Prostate gland (tissue), 2 donors: ENCODE results near the gene GLCE. TPM values are rescaled to one million over a fixed set of nuclear protein-coding genes. Genes with fewer than 3 reads are reported as not detected.

Experiments used
- DNase-seq: peaks from one replicate; pipeline ENCODE4 v3.0.0-alpha.2; 2019; ENCODE audit warnings: low spot score
- H3K27ac ChIP-seq, 2 donors: fragments of 200-600 bp; sonication (generic); 2 replicates each; pipeline ENCODE4 v1.5.1; 2017 to 2019
- H3K27me3 ChIP-seq: fragments of 200-600 bp; sonication (generic); replicated peaks from 2 replicates; pipeline ENCODE4 v1.5.1; 2019; ENCODE audit not compliant: insufficient read depth
- H3K36me3 ChIP-seq, 2 donors: fragments of 200-600 bp; sonication (generic); 1 replicate in 1 of 2; 2 replicates in 1 of 2; pipeline versions ENCODE4 v1.5.1 to v1.8.1; 2017 to 2019
- H3K4me1 ChIP-seq: fragments of 200-600 bp; sonication (generic); replicated peaks from 2 replicates; pipeline ENCODE4 v1.5.1; 2019
- H3K4me3 ChIP-seq, 2 donors: fragments of 200-600 bp; sonication (generic); 2 replicates each; pipeline ENCODE4 v1.5.1; 2017 to 2019
- H3K9me3 ChIP-seq: fragments of 200-600 bp; sonication (generic); 2 replicates; pipeline ENCODE4 v1.5.1; 2017
- POLR2A ChIP-seq: fragments of 450-650 bp; IDR thresholded peaks from one replicate; pipeline ENCODE4 v1.6.1; 2016; ENCODE audit warnings: antibody characterized with exemption, mild to moderate bottlenecking
- POLR2AphosphoS5 ChIP-seq: sonication (generic); formaldehyde crosslinking; IDR thresholded peaks from one replicate; pipeline ENCODE4 v1.6.1; 2017; ENCODE audit warnings: antibody characterized with exemption
- WGBS: methylation state at CpG from one replicate; pipeline ENCODE4 v1.1.5; 2018; 5-methylcytosine and 5-hydroxymethylcytosine counted together
- intact Hi-C: fragments of 100-400 bp; cut with DNase I; formaldehyde crosslinking; loops from one replicate; pipeline ENCODE4 v1.14.2; 2022
- total RNA-seq, 2 donors: library from RNA; depleted of rRNA; stranded (reverse); fragments of >200 nt; gene quantifications; one replicate each; pipeline ENCODE4 v1.1.0, GENCODE V29; 2016
- TF ChIP-seq, protein P1 (sequence below), 4 experiments: fragments of 200-600 bp in 2 of 4; fragments of 450-650 bp in 2 of 4; sonication (generic) in 2 of 4; IDR thresholded peaks; 1 replicate in 3 of 4; 2 replicates in 1 of 4; pipeline ENCODE4 v1.5.1; 2016 to 2019; ENCODE audit warnings: antibody characterized with exemption in 4 of 4, mild to moderate bottlenecking in 2 of 4, moderate library complexity in 2 of 4

The GLCE gene
- total RNA-seq, 2 donors from 2014 or later: 17.4 TPM

DNA sequence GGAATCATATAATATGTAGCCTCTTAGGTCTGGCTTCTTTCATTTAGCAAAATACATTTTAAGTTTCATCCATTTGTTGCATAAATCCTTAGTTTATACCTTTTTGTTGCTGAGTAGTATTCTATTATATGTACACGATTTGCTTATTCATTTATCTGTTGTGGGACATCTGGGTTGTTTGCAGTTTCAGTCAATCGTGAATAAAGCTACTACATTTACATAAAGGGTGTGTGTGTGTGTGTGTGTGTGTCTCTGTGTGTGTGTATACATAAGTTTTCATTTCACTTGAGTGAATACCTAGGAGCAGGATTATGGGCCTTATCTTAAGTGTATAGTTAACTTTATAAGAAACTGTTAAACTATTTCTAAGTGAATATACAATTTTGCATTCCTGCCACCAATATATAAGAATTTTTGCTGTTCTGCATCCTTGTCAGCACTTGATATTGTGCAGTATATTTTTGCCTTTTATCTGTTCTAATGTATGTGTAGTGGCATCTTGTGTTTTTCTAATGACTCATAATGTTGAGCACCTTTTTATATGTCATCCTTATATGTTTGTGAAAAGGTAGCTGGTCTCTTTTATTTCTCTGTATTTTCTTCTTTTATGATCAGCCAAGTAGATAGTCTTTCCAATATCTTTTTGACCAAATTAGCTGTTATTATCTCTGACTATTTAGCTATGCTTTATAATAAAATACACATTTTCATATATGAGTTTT is 55.0 kb downstream of the GLCE start:
- H3K4me1 ChIP-seq: no peaks in the 10 kb centered on the region
- H3K27me3 ChIP-seq: no peaks in the 10 kb centered on the region
- TF ChIP-seq POLR2AphosphoS5 (no peak), POLR2A (no peak)
- TF ChIP-seq, protein P1, sequence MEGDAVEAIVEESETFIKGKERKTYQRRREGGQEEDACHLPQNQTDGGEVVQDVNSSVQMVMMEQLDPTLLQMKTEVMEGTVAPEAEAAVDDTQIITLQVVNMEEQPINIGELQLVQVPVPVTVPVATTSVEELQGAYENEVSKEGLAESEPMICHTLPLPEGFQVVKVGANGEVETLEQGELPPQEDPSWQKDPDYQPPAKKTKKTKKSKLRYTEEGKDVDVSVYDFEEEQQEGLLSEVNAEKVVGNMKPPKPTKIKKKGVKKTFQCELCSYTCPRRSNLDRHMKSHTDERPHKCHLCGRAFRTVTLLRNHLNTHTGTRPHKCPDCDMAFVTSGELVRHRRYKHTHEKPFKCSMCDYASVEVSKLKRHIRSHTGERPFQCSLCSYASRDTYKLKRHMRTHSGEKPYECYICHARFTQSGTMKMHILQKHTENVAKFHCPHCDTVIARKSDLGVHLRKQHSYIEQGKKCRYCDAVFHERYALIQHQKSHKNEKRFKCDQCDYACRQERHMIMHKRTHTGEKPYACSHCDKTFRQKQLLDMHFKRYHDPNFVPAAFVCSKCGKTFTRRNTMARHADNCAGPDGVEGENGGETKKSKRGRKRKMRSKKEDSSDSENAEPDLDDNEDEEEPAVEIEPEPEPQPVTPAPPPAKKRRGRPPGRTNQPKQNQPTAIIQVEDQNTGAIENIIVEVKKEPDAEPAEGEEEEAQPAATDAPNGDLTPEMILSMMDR (IDR thresholded peaks at IDR 0.05): no peak
- no peak for DNase-seq
- H3K9me3 ChIP-seq: no peaks in the 10 kb centered on the region
- no peak overlapping the region for H3K27ac ChIP-seq
- H3K36me3 ChIP-seq: no peaks in the 10 kb centered on the region
- intact Hi-C loops: no loop called here
- WGBS: 77% methylated on average over 2 of the region's 2 CpGs
- no peak overlapping the region for H3K4me3 ChIP-seq

DNA sequence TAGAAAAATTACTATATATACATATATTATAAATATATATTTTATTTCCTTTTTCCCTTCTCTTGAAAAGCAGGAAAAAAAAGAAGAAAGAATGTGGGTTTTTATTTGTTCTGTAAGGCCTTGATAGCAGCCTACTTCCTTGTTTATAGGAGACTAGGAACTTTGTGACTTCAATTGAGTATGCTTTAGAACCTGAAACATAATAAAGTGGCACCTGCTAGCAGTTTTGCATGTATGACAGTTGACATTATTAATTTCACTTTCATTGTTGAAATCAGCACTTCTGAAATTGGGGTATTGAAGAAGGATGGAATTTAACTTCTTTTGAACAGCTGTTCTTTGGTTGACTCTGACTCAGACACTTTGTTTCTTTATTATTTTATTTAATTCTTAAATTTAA is 56.9 kb downstream of the GLCE start:
- TF ChIP-seq POLR2AphosphoS5 (no peak), POLR2A (no peak)
- TF ChIP-seq, protein P1 (IDR thresholded peaks at IDR 0.05): no peak

DNA sequence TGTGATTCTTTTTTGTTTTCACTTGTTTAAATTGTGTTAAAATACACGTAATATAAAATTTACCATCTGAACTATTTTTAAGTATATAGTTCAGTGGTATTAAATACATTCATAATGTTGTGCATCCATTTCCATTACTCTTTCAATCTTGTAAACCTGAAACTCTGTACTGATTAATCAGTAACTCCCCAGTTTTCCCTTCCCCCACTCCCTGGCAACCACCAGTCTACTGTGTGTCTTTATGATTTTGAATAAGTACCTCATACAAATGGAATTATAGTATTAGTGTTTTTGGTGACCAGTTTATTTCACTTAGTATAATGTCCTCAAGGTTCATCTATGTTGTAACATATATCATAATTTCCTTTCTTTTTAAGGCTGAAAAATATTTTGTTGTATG is 59.3 kb downstream of the GLCE start:
- Histone ChIP-seq H3K4me1 (no peaks in the 10 kb centered on the region), H3K4me3 (no peak overlapping the region), H3K27me3 (no peaks in the 10 kb centered on the region), H3K27ac (no peak overlapping the region), H3K36me3 (no peaks in the 10 kb centered on the region), H3K9me3 (no peaks in the 10 kb centered on the region)
- intact Hi-C loops: no loop called here
- TF ChIP-seq POLR2A (no peak), POLR2AphosphoS5 (no peak)
- TF ChIP-seq, protein P1 (IDR thresholded peaks at IDR 0.05): no peak
- WGBS: 98% methylated on average over 1 of the region's 1 CpG
- DNase-seq: no peak

More for the DNA sequence above, 56.9 kb downstream of the GLCE start:
- Histone ChIP-seq H3K27ac (no peak overlapping the region), H3K27me3 (no peaks in the 10 kb centered on the region), H3K36me3 (no peaks in the 10 kb centered on the region), H3K4me3 (no peak overlapping the region), H3K4me1 (no peaks in the 10 kb centered on the region), H3K9me3 (no peaks in the 10 kb centered on the region)
- DNase-seq: no peak
- intact Hi-C loops: no loop called here

DNA sequence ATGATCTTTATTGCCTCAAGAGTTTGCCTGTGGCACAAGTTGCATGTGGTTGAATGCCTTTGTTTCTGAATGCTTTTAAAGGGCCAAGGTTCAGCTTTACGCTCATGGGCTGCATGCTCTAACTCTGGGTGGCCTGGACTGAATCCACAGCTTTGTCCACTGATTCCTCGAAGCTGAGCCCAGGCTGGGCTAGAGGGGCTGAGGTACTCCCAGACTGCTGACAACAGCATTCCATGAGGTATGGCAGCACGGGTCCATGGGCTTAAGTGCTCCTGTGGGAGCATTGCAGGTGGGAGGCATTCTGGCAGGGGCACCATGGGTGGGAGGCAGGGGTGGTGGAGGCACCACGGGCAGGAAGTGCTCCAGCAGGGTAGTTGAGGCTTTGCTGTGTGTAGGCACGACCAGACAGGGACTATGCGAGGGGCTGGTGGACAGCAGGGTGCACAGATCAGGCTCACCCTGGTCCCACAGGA is 61.6 kb downstream of the GLCE start:
- intact Hi-C loops: no loop called here
- Histone ChIP-seq H3K9me3 (no peaks in the 10 kb centered on the region), H3K27ac (no peak overlapping the region), H3K36me3 (no peaks in the 10 kb centered on the region), H3K4me1 (no peaks in the 10 kb centered on the region), H3K27me3 (no peaks in the 10 kb centered on the region), H3K4me3 (no peak overlapping the region)
- TF ChIP-seq, protein P1 (IDR thresholded peaks at IDR 0.05): no peak
- TF ChIP-seq POLR2AphosphoS5 (no peak), POLR2A (no peak)
- DNase-seq: no peak
- WGBS: 96% methylated on average over 6 of the region's 6 CpGs

DNA sequence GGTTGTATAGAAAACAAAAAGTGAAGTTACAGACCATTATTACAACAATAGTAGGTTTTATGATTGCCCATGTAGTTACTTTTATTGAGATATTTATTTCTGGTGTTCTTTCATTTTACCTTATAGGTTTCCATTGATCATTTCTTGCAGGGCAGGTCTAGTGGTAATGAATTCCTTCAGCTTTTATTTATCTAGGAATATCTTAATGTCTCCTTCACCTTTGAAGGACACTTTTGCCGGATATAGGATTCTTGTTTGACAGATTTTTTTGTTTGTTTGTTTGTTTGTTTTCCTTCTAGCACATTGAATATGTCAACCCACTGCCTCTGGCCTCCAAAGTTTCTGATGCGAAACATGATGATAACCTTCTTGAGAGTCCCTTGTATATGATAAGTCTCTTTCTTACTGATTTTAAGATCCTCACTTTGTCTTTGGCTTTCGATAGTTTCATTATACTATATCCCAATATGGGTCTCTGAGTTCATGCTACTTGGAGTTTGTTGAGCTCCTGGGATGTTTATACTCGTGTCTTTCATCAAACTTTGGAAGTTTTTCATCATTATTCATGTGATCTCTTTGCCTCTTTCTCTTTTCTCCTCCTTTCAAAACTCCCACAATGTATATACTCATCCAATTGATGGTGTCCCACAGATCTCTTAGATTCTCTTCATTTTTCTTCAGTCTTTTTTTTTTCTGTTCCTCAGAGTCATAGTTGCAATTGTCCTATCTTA is 62.8 kb downstream of the GLCE start:
- TF ChIP-seq POLR2AphosphoS5 (no peak), POLR2A (no peak)
- TF ChIP-seq, protein P1 (IDR thresholded peaks at IDR 0.05): no peak
- Histone ChIP-seq H3K4me3 (no peak overlapping the region), H3K9me3 (no peaks in the 10 kb centered on the region), H3K4me1 (no peaks in the 10 kb centered on the region), H3K27me3 (no peaks in the 10 kb centered on the region), H3K27ac (no peak overlapping the region), H3K36me3 (no peaks in the 10 kb centered on the region)
- intact Hi-C loops: no loop called here
- no peak for DNase-seq
- 97% methylated on average over 4 of the region's 4 CpGs for WGBS
